Panc1 (cell line): Measurements from ENCODE around the gene CYFIP2. TPM values are rescaled to one million over a fixed set of nuclear protein-coding genes. Genes with fewer than 3 reads are reported as not detected.

Experiments used
- ATAC-seq: fragments of 200-7000 bp; cut with Tn5 transposase; 2 replicates; pipeline ENCODE4 v1.9.1; 2020; ENCODE audit warnings: mild to moderate bottlenecking, moderate library complexity
- BruUV-seq: library from RNA; stranded (reverse); fragments of 400-500 nt; replicated peaks from 2 replicates; lab custom pipeline; 2021; lab: Mats Ljungman, UMichigan
- CTCF ChIA-PET: fragments of 300-600 bp; sonication (Branson Sonifier 250); formaldehyde crosslinking; loops from one replicate; lab custom pipeline; 2022; ENCODE audit warnings: antibody characterized with exemption; lab: Charles Lee
- POLR2A ChIA-PET: fragments of 300-600 bp; sonication (Branson Sonifier 250); formaldehyde crosslinking; loops from one replicate; lab custom pipeline; 2022; ENCODE audit warnings: antibody characterized with exemption; lab: Charles Lee
- DNase-seq: peaks from one replicate; pipeline ENCODE4 v3.0.0-alpha.2; 2010; ENCODE audit warnings: low read depth, low spot score
- H3K27ac ChIP-seq: 2 replicates; pipeline ENCODE4 v1.5.1; 2011; ENCODE audit warnings: mild to moderate bottlenecking, low read length, inconsistent platforms
- H3K27me3 ChIP-seq: fragments of 200-500 bp; sonication (Bioruptor generic); 2 replicates; pipeline ENCODE4 v1.6.0; 2014; ENCODE audit warnings: low read length, inconsistent platforms; ENCODE audit not compliant: control insufficient read depth, insufficient read depth
- H3K36me3 ChIP-seq: fragments of 200-500 bp; sonication (Bioruptor generic); 2 replicates; pipeline ENCODE4 v1.5.1; 2014; ENCODE audit warnings: inconsistent platforms, mild to moderate bottlenecking, low read length, moderate library complexity; ENCODE audit not compliant: control insufficient read depth, insufficient read depth
- H3K4me1 ChIP-seq: 2 replicates; pipeline ENCODE4 v1.5.1; 2011; ENCODE audit warnings: inconsistent platforms, mild to moderate bottlenecking, low read length, moderate library complexity; ENCODE audit not compliant: control insufficient read depth, insufficient read depth
- H3K4me3 ChIP-seq, 2 experiments: 2 replicates each; pipeline ENCODE4 v1.5.1; 2011 to 2012; ENCODE audit warnings: low read depth in 2 of 2, low read length in 2 of 2, mild to moderate bottlenecking in 2 of 2, inconsistent platforms in 1 of 2, moderate library complexity in 1 of 2
- H3K9me3 ChIP-seq: fragments of 200-500 bp; sonication (Bioruptor generic); 2 replicates; pipeline ENCODE4 v1.5.1; 2014; ENCODE audit warnings: low read depth, mild to moderate bottlenecking, inconsistent platforms, low read length, moderate library complexity; ENCODE audit not compliant: control insufficient read depth, insufficient read depth
- CTCF ChIP-seq: fragments of 450-650 bp; IDR thresholded peaks from 2 replicates; pipeline ENCODE4 v1.5.1; 2017; ENCODE audit warnings: mild to moderate bottlenecking
- POLR2AphosphoS5 ChIP-seq: IDR thresholded peaks from 2 replicates; pipeline ENCODE4 v1.6.1; 2012; ENCODE audit warnings: mild to moderate bottlenecking, low read depth, low read length, moderate library complexity
- REST ChIP-seq, 2 experiments: IDR thresholded peaks; 2 replicates each; pipeline ENCODE4 v1.6.1; 2011 to 2012; ENCODE audit warnings: low read depth in 2 of 2, control low read depth in 1 of 2, low read length in 1 of 2, mild to moderate bottlenecking in 1 of 2, moderate library complexity in 1 of 2; ENCODE audit not compliant: insufficient read depth in 1 of 2
- SIN3A ChIP-seq: IDR thresholded peaks from 2 replicates; pipeline ENCODE4 v1.6.1; 2012; ENCODE audit warnings: low read depth, mild to moderate bottlenecking, low read length, moderate library complexity, borderline replicate concordance; ENCODE audit not compliant: insufficient read depth
- TCF7L2 ChIP-seq: IDR thresholded peaks from 2 replicates; pipeline ENCODE4 v1.6.1; 2011; ENCODE audit warnings: mild to moderate bottlenecking, low read depth, low read length, inconsistent platforms
- in situ Hi-C: cut with HindIII; loops from 2 replicates; pipeline ENCODE4 v1.10.0; 2016; ENCODE audit warnings: low sequenced_read_pairs, low pct_unique_long_range_greater_than_20kb
- intact Hi-C: fragments of 100-400 bp; cut with micrococcal nuclease; formaldehyde crosslinking; loops from one replicate; pipeline ENCODE4 v1.10.0; 2022; ENCODE audit not compliant: unreplicated experiment
- total RNA-seq: library from RNA; stranded (reverse); gene quantifications from one replicate; pipeline ENCODE4 v1.2.1, GENCODE V29; 2021; ENCODE audit not compliant: unreplicated experiment

Gene CYFIP2
- total RNA-seq, 1 experiment from 2014 or later = 0.80 TPM

- Histone ChIP-seq H3K36me3 (no peaks in the 10 kb centered on the region), H3K9me3 (no peaks in the 10 kb centered on the region), H3K4me3 (no peak overlapping the region), H3K27me3 (no peaks in the 10 kb centered on the region; the same call in 1 of the 2 replicates), H3K27ac (no peak overlapping the region), H3K4me1 (no peaks in the 10 kb centered on the region)
- ChIA-PET POLR2A (no interaction called here), CTCF (no interaction called here)
- BruUV-seq = no TSS peak
- no peak for ATAC-seq
- DNase-seq = no peak
- in situ Hi-C loops = no loop called here
- intact Hi-C loops = no loop called here
- TF ChIP-seq POLR2AphosphoS5 (no peak), SIN3A (no peak), CTCF (peak; percentile 66)
Observed at GRCh38 chr5:157354800-157355199, 88.9 kb downstream of the CYFIP2 start.

- H3K9me3 ChIP-seq = no peaks in the 10 kb centered on the region
- no peaks in the 10 kb centered on the region for H3K4me1 ChIP-seq
- DNase-seq (no peak), ATAC-seq (no peak)
- TF ChIP-seq POLR2AphosphoS5 = no peak
- ChIA-PET CTCF (no interaction called here), POLR2A (no interaction called here)
- no peaks in the 10 kb centered on the region for H3K36me3 ChIP-seq
- H3K27ac ChIP-seq = no peak overlapping the region
- BruUV-seq = no TSS peak
- in situ Hi-C loops = no loop called here
- intact Hi-C loops = no loop called here
- H3K4me3 ChIP-seq = no peak overlapping the region
- H3K27me3 ChIP-seq = no peaks in the 10 kb centered on the region; the same call in 1 of the 2 replicates
Observed at GRCh38 chr5:157356576-157356975, 90.7 kb downstream of the CYFIP2 start.

GRCh38 chr5:157357823-157358222, 91.9 kb downstream of the CYFIP2 start:
- no TSS peak for BruUV-seq
- Histone ChIP-seq H3K4me3 (no peak overlapping the region), H3K9me3 (no peaks in the 10 kb centered on the region), H3K36me3 (no peaks in the 10 kb centered on the region), H3K27ac (no peak overlapping the region), H3K4me1 (no peaks in the 10 kb centered on the region), H3K27me3 (no peaks in the 10 kb centered on the region; the same call in 1 of the 2 replicates)
- DNase-seq = no peak
- TF ChIP-seq SIN3A (no peak), CTCF (no peak), REST (IDR thresholded peaks at IDR 0.05; ENCODE audit: insufficient read depth in 1 of 2, low read depth in 2 of 2, low read length in 1 of 2) (no peak), POLR2AphosphoS5 (no peak), TCF7L2 (no peak)
- ChIA-PET CTCF (no interaction called here), POLR2A (no interaction called here)
- intact Hi-C loops = no loop called here
- in situ Hi-C loops = no loop called here
- no peak for ATAC-seq
